Liver (tissue), 3 donors: ENCODE data around the gene CLCN4.

Source experiments
- EGR1 ChIP-seq, 2 donors: IDR thresholded peaks; 2 replicates each; pipeline ENCODE4 v1.6.1; 2016 to 2018; ENCODE audit warnings: antibody characterized with exemption in 2 of 2, low read depth in 2 of 2
- HNF4G ChIP-seq: IDR thresholded peaks from 2 replicates; pipeline ENCODE4 v1.6.1; 2016; ENCODE audit warnings: antibody characterized with exemption
- RXRA ChIP-seq, 2 donors: IDR thresholded peaks; 2 replicates each; pipeline ENCODE4 v1.6.1; 2017 to 2018; ENCODE audit warnings: antibody characterized with exemption in 2 of 2, mild to moderate bottlenecking in 1 of 2
- SP1 ChIP-seq: IDR thresholded peaks from 2 replicates; pipeline ENCODE4 v1.6.1; 2018; ENCODE audit warnings: antibody characterized with exemption, mild to moderate bottlenecking
- TAF1 ChIP-seq: conservative IDR thresholded peaks from 2 replicates; pipeline ENCODE4 v1.6.1; 2016; ENCODE audit warnings: antibody characterized with exemption, mild to moderate bottlenecking
- YY1 ChIP-seq: IDR thresholded peaks from 2 replicates; pipeline ENCODE4 v1.6.1; 2016; ENCODE audit warnings: antibody characterized with exemption, mild to moderate bottlenecking
- TF ChIP-seq, protein P1 (sequence below): IDR thresholded peaks from 2 replicates; pipeline ENCODE4 v1.6.1; 2016; ENCODE audit warnings: antibody characterized with exemption
- TF ChIP-seq, protein P2 (sequence below): fragments of 150-350 bp; IDR thresholded peaks from 2 replicates; pipeline ENCODE4 v1.5.1; 2017; ENCODE audit warnings: improper control_type of control experiment, low read depth, low read length; ENCODE audit not compliant: missing input control
- TF ChIP-seq, protein P3 (sequence below): IDR thresholded peaks from 2 replicates; pipeline ENCODE4 v1.6.1; 2016; ENCODE audit warnings: antibody characterized with exemption
- donor health status: healthy.
- donor health status: healthy.

DNA sequence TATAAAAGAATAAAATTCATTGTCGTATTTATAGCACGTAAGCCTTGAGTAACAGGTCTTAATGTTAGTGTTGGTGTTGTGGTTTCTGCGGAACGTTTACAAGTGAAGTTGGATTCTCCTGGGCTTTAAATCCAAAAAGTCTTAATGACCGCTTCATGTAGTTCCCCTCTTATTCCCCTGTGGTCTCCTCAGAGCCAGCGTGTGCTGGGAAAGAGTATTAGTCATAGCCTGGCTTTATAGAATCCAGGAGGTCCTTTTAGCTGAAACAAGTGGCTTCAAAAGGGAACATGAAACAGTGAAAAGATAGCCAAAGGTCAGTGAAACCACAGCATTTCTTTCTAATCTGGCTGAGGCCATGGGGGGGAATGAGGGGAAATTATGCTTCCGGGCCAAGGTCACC, 79.1 kb downstream of the CLCN4 start:
- TF ChIP-seq YY1 (no peak), TAF1 (no peak), SP1 (no peak), HNF4G (no peak), EGR1 (IDR thresholded peaks at IDR 0.05; ENCODE audit: low read depth in 2 of 2) (no peak), RXRA (IDR thresholded peaks at IDR 0.05) (no peak)
- TF ChIP-seq, protein P1, sequence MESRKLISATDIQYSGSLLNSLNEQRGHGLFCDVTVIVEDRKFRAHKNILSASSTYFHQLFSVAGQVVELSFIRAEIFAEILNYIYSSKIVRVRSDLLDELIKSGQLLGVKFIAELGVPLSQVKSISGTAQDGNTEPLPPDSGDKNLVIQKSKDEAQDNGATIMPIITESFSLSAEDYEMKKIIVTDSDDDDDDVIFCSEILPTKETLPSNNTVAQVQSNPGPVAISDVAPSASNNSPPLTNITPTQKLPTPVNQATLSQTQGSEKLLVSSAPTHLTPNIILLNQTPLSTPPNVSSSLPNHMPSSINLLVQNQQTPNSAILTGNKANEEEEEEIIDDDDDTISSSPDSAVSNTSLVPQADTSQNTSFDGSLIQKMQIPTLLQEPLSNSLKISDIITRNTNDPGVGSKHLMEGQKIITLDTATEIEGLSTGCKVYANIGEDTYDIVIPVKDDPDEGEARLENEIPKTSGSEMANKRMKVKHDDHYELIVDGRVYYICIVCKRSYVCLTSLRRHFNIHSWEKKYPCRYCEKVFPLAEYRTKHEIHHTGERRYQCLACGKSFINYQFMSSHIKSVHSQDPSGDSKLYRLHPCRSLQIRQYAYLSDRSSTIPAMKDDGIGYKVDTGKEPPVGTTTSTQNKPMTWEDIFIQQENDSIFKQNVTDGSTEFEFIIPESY: no peak
- TF ChIP-seq, protein P2, sequence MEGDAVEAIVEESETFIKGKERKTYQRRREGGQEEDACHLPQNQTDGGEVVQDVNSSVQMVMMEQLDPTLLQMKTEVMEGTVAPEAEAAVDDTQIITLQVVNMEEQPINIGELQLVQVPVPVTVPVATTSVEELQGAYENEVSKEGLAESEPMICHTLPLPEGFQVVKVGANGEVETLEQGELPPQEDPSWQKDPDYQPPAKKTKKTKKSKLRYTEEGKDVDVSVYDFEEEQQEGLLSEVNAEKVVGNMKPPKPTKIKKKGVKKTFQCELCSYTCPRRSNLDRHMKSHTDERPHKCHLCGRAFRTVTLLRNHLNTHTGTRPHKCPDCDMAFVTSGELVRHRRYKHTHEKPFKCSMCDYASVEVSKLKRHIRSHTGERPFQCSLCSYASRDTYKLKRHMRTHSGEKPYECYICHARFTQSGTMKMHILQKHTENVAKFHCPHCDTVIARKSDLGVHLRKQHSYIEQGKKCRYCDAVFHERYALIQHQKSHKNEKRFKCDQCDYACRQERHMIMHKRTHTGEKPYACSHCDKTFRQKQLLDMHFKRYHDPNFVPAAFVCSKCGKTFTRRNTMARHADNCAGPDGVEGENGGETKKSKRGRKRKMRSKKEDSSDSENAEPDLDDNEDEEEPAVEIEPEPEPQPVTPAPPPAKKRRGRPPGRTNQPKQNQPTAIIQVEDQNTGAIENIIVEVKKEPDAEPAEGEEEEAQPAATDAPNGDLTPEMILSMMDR: no peak
- TF ChIP-seq, protein P3, sequence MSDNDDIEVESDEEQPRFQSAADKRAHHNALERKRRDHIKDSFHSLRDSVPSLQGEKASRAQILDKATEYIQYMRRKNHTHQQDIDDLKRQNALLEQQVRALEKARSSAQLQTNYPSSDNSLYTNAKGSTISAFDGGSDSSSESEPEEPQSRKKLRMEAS: no peak
